Measurements from ENCODE around the gene TRIM46.
"Not testable (repeated sequence)": the region's sequence is repeated elsewhere in the genome, so short reads cannot be mapped to it uniquely, and the experiment has no call there.

TRIM46 gene

DNA sequence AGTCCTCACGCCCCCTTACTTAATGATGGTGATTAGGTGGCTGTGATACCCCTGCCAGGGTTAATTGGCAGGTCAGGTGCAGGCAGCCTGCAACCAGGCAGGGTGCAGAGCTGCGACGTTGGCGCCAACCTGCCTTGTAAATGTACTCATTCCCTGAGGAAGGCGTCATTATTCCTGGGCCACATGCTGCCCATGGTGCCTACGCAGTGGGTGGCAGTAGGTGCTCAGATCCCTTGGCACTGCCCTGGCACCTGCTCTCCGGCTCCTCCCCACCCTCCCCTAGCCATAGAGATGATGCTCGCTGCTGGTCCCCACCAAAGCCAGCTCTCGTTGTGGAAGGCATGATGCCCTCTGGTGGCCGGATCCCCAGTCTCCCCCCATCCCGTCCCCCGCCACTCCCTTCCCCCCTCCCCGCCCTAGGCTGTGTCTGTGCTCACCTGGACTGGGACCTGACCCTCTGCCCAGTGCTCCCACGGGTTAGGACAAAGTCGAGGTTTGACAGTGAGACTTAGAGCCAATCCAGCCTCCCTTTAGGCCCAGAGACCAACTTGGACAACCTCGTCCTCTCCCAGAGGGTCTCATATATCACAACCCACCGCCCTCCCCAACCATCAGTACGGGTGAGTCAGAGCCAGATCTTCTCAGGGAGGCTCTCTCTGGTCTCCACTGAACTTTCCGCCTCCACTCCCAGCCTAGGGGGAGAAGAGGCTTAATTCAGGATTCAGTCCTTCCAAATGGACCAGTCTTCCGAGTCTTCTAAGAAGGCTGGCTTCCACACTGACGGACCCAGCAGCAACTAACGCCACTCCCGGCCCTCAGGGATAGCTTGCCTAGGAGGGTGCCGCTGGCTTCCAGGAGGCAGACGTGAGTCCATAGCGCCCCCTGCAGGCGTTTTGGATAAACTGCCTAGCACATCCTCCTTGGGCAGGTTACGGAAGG is 6.2 kb upstream of the TRIM46 start:
- Histone ChIP-seq H3K9ac (ENCODE audit: low read depth, low read length) (peak overlapping the region; percentile 14; the same call in 1 of the 2 replicates), H3K36me3 (ENCODE audit: insufficient read depth, low read length) (peaks cover 18% of the 10 kb centered on the region), H3K27me3 (ENCODE audit: insufficient read depth, low read length) (no peaks in the 10 kb centered on the region), H3K9me3 (ENCODE audit: insufficient read depth, low read depth, low read length) (no peaks in the 10 kb centered on the region), H3K4me1 (ENCODE audit: insufficient read depth, low read length) (peaks cover 14% of the 10 kb centered on the region), H3K27ac (ENCODE audit: low read depth, low read length) (no peak overlapping the region), H3K4me3 (ENCODE audit: low read length) (peak overlapping the region; percentile 56)
- WGBS = 15% methylated on average over 26 of the region's 28 CpGs

DNA sequence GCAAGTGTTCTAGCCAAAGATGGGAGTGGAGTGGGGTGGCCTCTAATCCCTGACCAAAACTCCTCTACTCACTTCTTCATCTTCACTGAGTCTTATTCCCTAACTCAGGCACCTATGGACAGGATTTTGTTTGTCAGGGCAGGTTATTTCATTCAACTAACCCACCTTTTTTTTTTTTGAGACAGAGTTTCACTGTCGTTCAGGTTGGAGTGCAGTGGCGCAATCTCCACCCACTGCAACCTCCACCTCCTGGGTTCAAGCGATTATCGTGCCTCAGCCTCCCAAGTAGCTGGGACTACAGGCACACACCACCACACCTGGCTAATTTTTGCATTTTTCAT is 5.6 kb upstream of the TRIM46 start:
- not testable (repeated sequence) for H3K4me3 ChIP-seq (ENCODE audit: low read length); H3K27me3 ChIP-seq (ENCODE audit: insufficient read depth, low read length); H3K27ac ChIP-seq (ENCODE audit: low read depth, low read length); H3K9ac ChIP-seq (ENCODE audit: low read depth, low read length); H3K9me3 ChIP-seq (ENCODE audit: insufficient read depth, low read depth, low read length)
- 58% methylated on average over 4 of the region's 4 CpGs for WGBS
- Histone ChIP-seq H3K4me1 (ENCODE audit: insufficient read depth, low read length) (peaks cover 14% of the 10 kb centered on the region), H3K36me3 (ENCODE audit: insufficient read depth, low read length) (peaks cover 18% of the 10 kb centered on the region)

DNA sequence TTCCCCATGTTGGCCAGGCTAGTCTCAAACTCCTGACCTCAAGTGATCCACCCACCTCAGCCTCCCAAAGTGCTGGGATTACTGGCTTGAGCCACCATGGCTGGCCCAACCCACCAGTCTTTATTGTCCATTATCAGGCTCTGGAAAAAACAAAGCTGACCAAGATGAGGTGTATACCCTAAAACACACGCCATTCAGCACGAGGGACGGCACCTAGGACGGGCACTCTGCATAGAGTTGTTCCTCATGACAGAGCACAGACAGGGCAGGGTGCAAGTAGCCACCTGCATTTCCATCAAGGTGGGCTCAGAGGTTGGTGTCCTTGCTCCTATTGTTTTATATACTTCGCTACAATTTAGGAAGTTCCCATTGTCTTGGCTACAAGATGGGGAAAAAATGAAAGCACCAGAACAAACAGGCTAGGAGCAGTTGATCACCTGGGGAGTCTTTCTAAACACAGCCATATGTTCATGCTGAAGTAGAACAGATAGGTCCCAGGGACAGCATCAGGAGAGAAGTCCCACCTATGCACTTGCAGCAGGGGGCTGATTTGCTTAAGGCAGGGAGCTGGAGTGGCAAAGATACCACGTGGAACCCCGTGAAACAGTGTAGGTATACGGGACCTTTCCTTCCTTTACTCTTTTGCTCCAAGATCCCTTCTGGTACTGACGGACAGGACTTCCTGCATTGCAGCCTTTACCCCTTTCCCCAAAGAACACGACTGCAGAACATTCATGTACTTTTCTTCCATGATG is 5.0 kb upstream of the TRIM46 start:
- H3K27me3 ChIP-seq (ENCODE audit: insufficient read depth, low read length) = no peaks in the 10 kb centered on the region
- H3K27ac ChIP-seq (ENCODE audit: low read depth, low read length) = no peak overlapping the region
- H3K9me3 ChIP-seq (ENCODE audit: insufficient read depth, low read depth, low read length) = no peaks in the 10 kb centered on the region
- 91% methylated on average over 10 of the region's 10 CpGs for WGBS
- H3K4me1 ChIP-seq (ENCODE audit: insufficient read depth, low read length) = peaks cover 14% of the 10 kb centered on the region
- no peak overlapping the region for H3K4me3 ChIP-seq (ENCODE audit: low read length)
- H3K9ac ChIP-seq (ENCODE audit: low read depth, low read length) = no peak overlapping the region
- H3K36me3 ChIP-seq (ENCODE audit: insufficient read depth, low read length) = peaks cover 18% of the 10 kb centered on the region

DNA sequence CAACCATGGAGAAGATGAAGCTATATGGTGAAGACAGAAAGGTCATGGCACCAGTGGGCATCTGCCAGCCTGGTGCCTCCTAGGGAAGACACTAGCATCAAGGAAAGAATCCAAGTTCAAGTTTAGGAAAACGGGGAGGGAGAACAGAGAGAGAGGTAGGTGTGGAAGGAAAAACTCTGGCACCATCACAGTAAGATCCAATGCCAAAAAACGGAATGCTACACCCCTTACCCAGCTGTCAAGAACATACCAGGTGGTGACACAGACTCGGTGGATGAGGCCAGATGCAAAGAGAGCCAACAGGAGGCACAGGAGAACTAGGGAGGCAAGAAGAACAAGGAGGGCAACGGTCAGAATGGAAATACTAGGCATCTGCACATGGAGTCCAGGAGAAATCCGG is 4.1 kb upstream of the TRIM46 start:
- Histone ChIP-seq H3K27ac (ENCODE audit: low read depth, low read length) (no peak overlapping the region), H3K4me3 (ENCODE audit: low read length) (no peak overlapping the region), H3K4me1 (ENCODE audit: insufficient read depth, low read length) (peaks cover 14% of the 10 kb centered on the region), H3K9ac (ENCODE audit: low read depth, low read length) (no peak overlapping the region), H3K27me3 (ENCODE audit: insufficient read depth, low read length) (no peaks in the 10 kb centered on the region), H3K36me3 (ENCODE audit: insufficient read depth, low read length) (peaks cover 18% of the 10 kb centered on the region), H3K9me3 (ENCODE audit: insufficient read depth, low read depth, low read length) (no peaks in the 10 kb centered on the region)
- 94% methylated on average over 5 of the region's 5 CpGs for WGBS

DNA sequence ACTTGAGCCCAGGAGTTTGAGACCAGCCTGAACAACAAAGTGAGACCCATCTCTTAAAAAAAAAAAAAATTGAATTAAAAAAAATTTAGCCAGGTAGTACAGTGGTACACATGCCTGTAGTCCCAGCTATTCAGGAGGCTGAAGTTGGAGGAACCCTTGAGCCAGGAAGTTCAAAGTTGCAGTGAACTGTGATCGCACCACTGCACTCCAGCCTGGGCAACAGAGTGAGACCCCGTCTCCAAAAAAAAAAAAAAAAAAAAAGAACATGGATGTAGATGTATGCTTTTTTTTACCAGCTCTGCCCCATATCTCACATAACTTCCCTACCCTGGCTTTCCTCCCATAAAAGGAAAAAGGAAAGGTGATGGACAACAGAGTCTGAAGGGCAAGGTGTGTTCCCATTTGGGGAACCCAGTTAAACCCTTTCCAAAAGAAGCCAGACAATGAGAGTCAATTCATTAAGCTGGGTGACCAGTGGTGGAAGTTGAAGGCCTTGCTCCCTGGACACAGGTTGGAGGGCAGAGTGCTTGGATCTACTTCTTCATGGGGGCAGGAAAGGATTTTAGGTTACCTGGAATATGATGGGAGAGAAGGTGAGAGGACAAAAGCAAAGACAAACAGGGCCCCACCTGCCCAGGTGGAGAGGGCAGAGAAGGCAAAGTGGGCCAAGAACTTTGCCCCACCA is 3.4 kb upstream of the TRIM46 start:
- peaks cover 18% of the 10 kb centered on the region for H3K36me3 ChIP-seq (ENCODE audit: insufficient read depth, low read length)
- 92% methylated on average over 1 of the region's 2 CpGs for WGBS
- H3K9me3 ChIP-seq (ENCODE audit: insufficient read depth, low read depth, low read length) = no peaks in the 10 kb centered on the region
- no peaks in the 10 kb centered on the region for H3K27me3 ChIP-seq (ENCODE audit: insufficient read depth, low read length)
- H3K27ac ChIP-seq (ENCODE audit: low read depth, low read length) = no peak overlapping the region
- peaks cover 14% of the 10 kb centered on the region for H3K4me1 ChIP-seq (ENCODE audit: insufficient read depth, low read length)
- no peak overlapping the region for H3K4me3 ChIP-seq (ENCODE audit: low read length)
- no peak overlapping the region for H3K9ac ChIP-seq (ENCODE audit: low read depth, low read length)

DNA sequence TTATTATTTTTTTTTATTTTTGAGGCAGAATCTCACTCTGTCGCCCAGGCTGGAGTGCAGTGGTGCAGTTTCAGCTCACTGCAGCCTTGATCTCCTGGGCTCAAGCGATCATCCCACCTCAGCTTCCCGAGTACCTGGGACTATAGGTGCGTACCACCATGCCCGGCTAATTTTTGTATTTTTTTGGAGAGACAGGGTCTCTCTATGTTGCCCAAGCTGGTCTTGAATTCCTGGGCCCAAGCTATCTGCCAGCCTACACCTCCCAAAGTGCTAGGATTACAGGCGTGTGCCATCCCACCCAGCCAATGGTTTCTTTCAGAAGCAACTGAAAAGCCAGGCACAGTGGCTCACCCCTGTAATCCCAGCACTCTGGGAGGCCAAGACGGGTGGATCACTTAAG is 2.8 kb upstream of the TRIM46 start:
- peaks cover 18% of the 10 kb centered on the region for H3K36me3 ChIP-seq (ENCODE audit: insufficient read depth, low read length)
- H3K27ac ChIP-seq (ENCODE audit: low read depth, low read length) = no peak overlapping the region
- peaks cover 13% of the 10 kb centered on the region for H3K4me1 ChIP-seq (ENCODE audit: insufficient read depth, low read length)
- H3K27me3 ChIP-seq (ENCODE audit: insufficient read depth, low read length) = no peaks in the 10 kb centered on the region
- H3K9me3 ChIP-seq (ENCODE audit: insufficient read depth, low read depth, low read length) = no peaks in the 10 kb centered on the region
- no peak overlapping the region for H3K4me3 ChIP-seq (ENCODE audit: low read length)
- no peak overlapping the region for H3K9ac ChIP-seq (ENCODE audit: low read depth, low read length)
- WGBS = 96% methylated on average over 7 of the region's 7 CpGs

DNA sequence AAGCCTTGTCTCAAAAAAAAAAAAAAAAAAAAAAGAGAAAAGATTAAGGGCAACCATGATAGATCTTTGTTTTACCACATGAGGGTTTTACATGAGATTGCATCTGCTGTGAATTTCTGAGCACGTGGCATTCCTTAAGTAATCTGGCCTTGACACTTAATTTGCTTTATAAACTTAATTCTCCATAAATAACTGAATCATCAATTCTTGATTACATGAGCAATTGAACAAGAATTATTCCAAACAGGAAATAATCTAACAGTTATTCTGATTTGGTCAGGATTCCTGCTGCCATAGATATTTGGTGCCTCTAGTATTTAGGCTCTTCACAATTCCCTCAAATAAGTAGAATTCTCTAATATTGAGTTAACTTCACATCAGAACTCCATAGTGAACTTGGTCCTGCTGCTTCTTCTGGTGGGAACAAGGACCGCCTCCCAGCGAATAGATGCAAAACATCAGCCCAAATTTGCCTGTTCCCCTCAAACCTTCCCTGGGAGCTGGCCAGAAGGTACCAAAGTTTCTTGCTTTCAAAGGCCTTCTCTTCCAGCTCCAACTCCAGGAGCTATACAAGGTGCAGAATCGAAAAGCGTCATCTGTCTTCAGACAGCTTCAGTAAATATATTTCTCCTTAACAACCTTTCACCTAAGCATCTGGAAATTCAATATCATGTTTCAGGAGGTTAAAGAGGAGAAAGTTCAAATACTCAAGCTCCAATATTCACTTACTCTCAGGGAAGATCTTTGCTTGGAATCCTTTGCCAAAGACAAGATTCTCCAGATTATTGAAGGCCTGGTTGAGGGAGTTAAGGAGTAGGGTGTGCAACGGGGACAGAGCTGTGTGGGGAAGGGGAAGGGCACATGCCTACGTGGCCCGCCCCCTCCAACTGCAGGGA is 1.6 kb upstream of the TRIM46 start:
- Histone ChIP-seq H3K36me3 (ENCODE audit: insufficient read depth, low read length) (peaks cover 22% of the 10 kb centered on the region), H3K27me3 (ENCODE audit: insufficient read depth, low read length) (no peaks in the 10 kb centered on the region)
- WGBS = 52% methylated on average over 8 of the region's 8 CpGs

DNA sequence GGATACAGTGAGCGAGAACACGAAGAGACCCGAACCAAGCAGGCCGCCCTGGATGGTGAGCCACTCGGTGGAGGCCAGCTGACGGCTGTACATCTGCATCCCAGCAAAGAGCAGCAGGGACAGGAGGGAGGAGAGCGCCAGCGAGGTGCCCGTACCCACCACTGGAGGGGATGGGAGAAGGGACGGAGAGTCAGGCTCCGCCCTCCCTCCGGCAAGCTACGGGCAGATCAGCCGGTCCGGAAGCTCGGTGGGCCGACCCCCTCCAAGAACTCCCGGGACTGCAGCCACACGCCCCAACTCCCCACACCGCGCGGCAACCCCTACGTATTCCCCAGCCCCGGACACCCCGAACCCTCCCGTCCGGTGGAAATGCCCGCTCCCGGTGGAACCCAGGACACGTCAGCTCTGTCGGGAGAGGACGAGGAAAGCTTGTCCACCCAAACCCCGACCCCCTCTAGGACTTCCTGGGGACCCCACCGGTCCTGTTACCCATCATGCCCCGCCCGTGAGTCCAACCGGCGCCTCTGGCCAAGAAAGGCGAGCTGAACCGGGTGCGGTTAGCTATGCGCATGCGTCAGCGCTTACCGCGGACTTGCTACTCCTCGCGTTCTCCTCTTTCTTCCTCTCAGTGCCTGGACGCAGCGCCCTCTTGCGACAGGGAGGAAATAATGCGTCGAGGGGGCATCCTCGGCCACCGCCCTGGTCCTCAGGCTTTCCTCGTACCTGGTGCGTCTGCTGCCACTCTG is 744 bp upstream of the TRIM46 start, which contains the start of gene KRTCAP2:
Gene KRTCAP2 (minus strand): TSS at position 573 of the 746 bp plus-strand sequence. CDS start 80 bp downstream, at position 493.
- under 1% methylated on average over 56 of the region's 57 CpGs for WGBS
- peaks cover 30% of the 10 kb centered on the region for H3K36me3 ChIP-seq (ENCODE audit: insufficient read depth, low read length)
- peak within 1 kb of the TSS; percentile 80 for H3K9ac ChIP-seq (ENCODE audit: low read depth, low read length)
- H3K27me3 ChIP-seq (ENCODE audit: insufficient read depth, low read length) = no peaks in the 10 kb centered on the region
- H3K4me1 ChIP-seq (ENCODE audit: insufficient read depth, low read length) = peaks cover 5% of the 10 kb centered on the region; the same call in 1 of the 2 replicates
- H3K27ac ChIP-seq (ENCODE audit: low read depth, low read length) = peak within 1 kb of the TSS; percentile 87
- peak within 1 kb of the TSS; percentile 81 for H3K4me3 ChIP-seq (ENCODE audit: low read length)
- no peaks in the 10 kb centered on the region for H3K9me3 ChIP-seq (ENCODE audit: insufficient read depth, low read depth, low read length)

More for the DNA sequence above, 1.6 kb upstream of the TRIM46 start:
- Histone ChIP-seq H3K9me3 (ENCODE audit: insufficient read depth, low read depth, low read length) (no peaks in the 10 kb centered on the region), H3K4me3 (ENCODE audit: low read length) (peak overlapping the region; percentile 81), H3K9ac (ENCODE audit: low read depth, low read length) (peak overlapping the region; percentile 80), H3K4me1 (ENCODE audit: insufficient read depth, low read length) (peaks cover 7% of the 10 kb centered on the region), H3K27ac (ENCODE audit: low read depth, low read length) (peak overlapping the region; percentile 87; the same call in 1 of the 2 replicates)

DNA sequence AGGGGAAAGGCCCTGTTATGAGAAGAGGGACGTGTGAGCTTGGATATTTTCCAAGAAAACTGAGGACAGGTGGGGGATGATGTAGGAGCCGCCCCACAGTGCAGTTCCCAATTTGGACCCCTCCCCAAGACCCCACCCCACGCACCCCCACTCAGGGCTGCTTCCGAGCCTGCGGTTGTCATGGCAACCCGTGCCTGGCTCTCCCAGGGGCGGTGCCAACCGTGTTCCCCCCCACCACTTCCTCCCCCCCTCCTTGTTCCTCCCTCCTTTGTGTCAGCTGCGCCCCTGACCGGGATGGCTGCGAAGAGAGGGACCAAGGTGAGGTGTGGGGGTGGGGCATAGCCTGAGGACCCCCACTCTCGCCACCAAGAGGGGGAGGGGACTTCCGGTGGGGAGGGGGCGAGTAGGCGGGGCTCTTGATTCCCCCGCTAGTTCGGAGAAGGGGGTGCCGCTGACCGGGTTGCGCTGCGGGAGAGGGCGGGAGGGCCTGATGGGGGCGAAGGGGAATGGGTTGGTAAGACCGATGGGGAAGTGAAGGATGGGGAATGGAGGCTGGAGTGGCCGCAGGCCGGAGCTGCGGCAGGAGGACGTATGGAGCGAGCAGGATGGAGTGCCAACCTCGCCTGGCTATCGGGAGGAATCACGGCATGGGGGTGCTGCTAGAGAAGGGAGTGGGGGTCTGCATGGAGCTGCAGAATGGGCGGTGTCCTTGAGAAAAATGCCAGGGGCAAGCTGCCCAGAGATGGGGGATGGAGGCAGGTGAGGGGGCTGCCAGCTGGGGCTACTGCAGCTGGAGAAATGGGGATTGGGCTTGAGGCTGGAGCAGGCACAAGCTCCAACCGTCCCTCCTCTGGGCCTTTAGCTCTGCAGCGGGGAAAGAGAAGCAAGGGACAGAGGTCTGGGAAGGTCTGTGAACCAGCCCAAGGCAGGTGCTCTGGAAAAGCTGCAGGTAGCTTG is 953 bp downstream of the TRIM46 start:
- Histone ChIP-seq H3K4me1 (ENCODE audit: insufficient read depth, low read length) (peaks cover 5% of the 10 kb centered on the region; the same call in 1 of the 2 replicates), H3K27ac (ENCODE audit: low read depth, low read length) (peak overlapping the region; percentile 66; the same call in 1 of the 2 replicates), H3K9me3 (ENCODE audit: insufficient read depth, low read depth, low read length) (no peaks in the 10 kb centered on the region), H3K27me3 (ENCODE audit: insufficient read depth, low read length) (no peaks in the 10 kb centered on the region), H3K9ac (ENCODE audit: low read depth, low read length) (0 out of 2 replicates have a peak overlapping the region, but pooled peaks have one; percentile 2), H3K4me3 (ENCODE audit: low read length) (peak overlapping the region; percentile 81), H3K36me3 (ENCODE audit: insufficient read depth, low read length) (peaks cover 36% of the 10 kb centered on the region)
- WGBS = 5% methylated on average over 35 of the region's 35 CpGs
